Measurements from ENCODE around the gene MTHFSD.

GRCh38 chr16:86529160-86529559 lies 25.9 kb downstream of the MTHFSD start:
- TF ChIP-seq CTCF (IDR thresholded peaks at IDR 0.05) (no peak), JUND (IDR thresholded peaks at IDR 0.05) (no peak)
